T-helper 1 cell treated with Interleukin-12 subunit alpha and Interleukin-12 subunit beta and Interleukin-4 antibody, amounts not matched to agents 30 μg/mL and 1 μg/mL, for 36 hours (primary cell): Measurements from ENCODE around the gene KIF18A.

Experiments used
- H3K27ac Mint-ChIP-seq: one replicate; pipeline ENCODE4 v1.8.0; 2021; ENCODE audit warnings: mild to moderate bottlenecking, mixed read lengths
- H3K27me3 Mint-ChIP-seq: one replicate; pipeline ENCODE4 v1.8.0; 2021; ENCODE audit warnings: low read depth, mixed read lengths
- H3K36me3 Mint-ChIP-seq: one replicate; pipeline ENCODE4 v1.8.0; 2021; ENCODE audit warnings: low read depth, mixed read lengths
- H3K4me1 Mint-ChIP-seq: one replicate; pipeline ENCODE4 v1.8.0; 2021; ENCODE audit warnings: low read depth, mixed read lengths
- H3K4me3 Mint-ChIP-seq: one replicate; pipeline ENCODE4 v1.8.0; 2021; ENCODE audit warnings: mild to moderate bottlenecking, moderate library complexity, mixed read lengths
- H3K9me3 Mint-ChIP-seq: one replicate; pipeline ENCODE4 v1.8.0; 2021; ENCODE audit warnings: mixed read lengths

KIF18A gene

GRCh38 chr11:27977031-27977430 lies 130.9 kb downstream of the KIF18A start:
- Mint-ChIP-seq H3K36me3 (no peaks in the 10 kb centered on the region), H3K4me1 (no peaks in the 10 kb centered on the region), H3K4me3 (no peak overlapping the region)

DNA sequence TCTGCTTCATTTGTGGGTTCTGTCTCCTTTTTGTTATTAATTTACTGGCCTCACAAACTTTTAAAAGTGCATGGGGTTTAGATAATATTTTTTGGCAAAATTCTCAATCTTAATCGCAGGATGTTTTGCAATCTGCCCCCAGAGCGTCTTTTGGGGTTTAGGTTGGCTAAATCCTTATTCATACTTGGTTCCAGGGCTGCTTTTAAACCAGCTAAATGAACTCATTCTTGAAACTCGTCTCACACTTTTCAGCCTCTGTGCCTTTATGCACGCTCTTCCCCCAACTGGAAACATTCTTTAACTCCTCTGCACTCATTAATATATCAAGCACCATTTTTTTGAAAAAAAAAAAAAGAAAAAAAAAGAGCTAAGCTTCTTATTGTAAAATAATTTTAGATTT lies 131.7 kb downstream of the KIF18A start:
- H3K4me3 Mint-ChIP-seq, result no peak overlapping the region
- no peaks in the 10 kb centered on the region for H3K27me3 Mint-ChIP-seq
- no peaks in the 10 kb centered on the region for H3K9me3 Mint-ChIP-seq
- no peaks in the 10 kb centered on the region for H3K4me1 Mint-ChIP-seq
- H3K36me3 Mint-ChIP-seq, result no peaks in the 10 kb centered on the region
- no peak overlapping the region for H3K27ac Mint-ChIP-seq

More at GRCh38 chr11:27977031-27977430, 130.9 kb downstream of the KIF18A start:
- Mint-ChIP-seq H3K9me3 (no peaks in the 10 kb centered on the region), H3K27ac (no peak overlapping the region), H3K27me3 (no peaks in the 10 kb centered on the region)

DNA sequence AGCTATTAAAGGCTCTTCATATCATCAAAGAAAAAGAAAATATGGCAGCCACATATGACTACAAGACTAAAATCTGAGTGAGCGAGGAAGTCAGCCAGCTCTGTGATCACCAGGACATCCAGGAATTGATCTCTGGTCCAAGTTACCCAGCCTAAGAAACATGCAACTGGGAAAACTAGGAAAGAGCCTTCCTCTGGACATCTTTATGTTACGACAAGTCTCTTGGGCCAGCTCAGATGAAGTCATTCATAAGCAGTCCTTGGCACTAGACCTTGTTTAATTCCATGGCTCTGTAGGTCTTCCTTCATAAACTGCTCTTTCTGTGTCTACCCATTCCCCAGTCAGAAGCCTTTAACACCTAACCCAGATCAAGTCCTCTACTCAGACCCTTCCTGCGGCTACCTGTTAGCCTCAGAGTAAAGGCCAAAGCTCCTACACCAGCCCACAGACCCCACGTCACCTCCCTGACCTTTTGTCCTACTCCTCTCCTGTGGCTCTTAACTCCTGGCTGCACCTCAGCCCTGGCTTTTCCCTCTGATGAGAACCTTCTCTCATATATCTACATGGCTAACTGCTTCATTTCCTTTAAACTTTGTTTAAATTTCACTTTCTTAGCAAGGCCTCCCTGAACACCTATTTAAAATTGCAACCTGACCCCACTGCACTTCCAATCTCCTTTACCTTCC lies 134.0 kb downstream of the KIF18A start:
- Mint-ChIP-seq H3K36me3 (no peaks in the 10 kb centered on the region), H3K4me3 (no peak overlapping the region), H3K9me3 (no peaks in the 10 kb centered on the region), H3K4me1 (no peaks in the 10 kb centered on the region), H3K27ac (no peak overlapping the region), H3K27me3 (no peaks in the 10 kb centered on the region)

GRCh38 chr11:27972522-27973170 lies 135.3 kb downstream of the KIF18A start:
- no peaks in the 10 kb centered on the region for H3K9me3 Mint-ChIP-seq
- no peak overlapping the region for H3K4me3 Mint-ChIP-seq
- no peaks in the 10 kb centered on the region for H3K4me1 Mint-ChIP-seq
- no peaks in the 10 kb centered on the region for H3K36me3 Mint-ChIP-seq
- no peak overlapping the region for H3K27ac Mint-ChIP-seq
- no peaks in the 10 kb centered on the region for H3K27me3 Mint-ChIP-seq

DNA sequence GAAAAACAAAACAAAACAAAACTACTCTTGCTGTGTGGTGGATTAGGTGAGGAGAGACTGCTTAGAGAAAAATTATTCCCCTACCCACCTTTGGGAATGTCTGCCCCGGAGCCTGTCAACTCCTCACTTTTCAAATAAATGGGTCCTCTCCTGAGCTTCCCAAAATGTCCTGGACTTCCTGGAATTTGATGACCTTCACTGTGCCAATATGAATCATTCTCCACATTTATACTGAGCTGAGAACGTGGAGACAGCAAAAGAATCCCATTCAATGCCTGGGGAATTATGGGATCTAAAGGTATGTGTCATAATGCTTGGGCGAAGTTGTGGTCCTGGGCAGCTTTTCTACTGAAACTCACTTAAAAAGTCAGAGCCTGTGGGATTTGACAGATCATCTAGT lies 136.8 kb downstream of the KIF18A start:
- no peak overlapping the region for H3K27ac Mint-ChIP-seq
- no peaks in the 10 kb centered on the region for H3K9me3 Mint-ChIP-seq
- no peaks in the 10 kb centered on the region for H3K36me3 Mint-ChIP-seq
- no peak overlapping the region for H3K4me3 Mint-ChIP-seq
- no peaks in the 10 kb centered on the region for H3K27me3 Mint-ChIP-seq
- no peaks in the 10 kb centered on the region for H3K4me1 Mint-ChIP-seq
